ENCODE data around the gene NMNAT3. TPM values are rescaled to one million over a fixed set of nuclear protein-coding genes. Genes with fewer than 3 reads are reported as not detected.

The NMNAT3 gene
- total RNA-seq, 1 donor = 0.86 TPM

GRCh38 chr3:139646512-139646911, 31.3 kb downstream of the NMNAT3 start:
- H3K4me3 ChIP-seq (ENCODE audit: low read depth, low read length) = no peak overlapping the region
- no peak for TF ChIP-seq CTCF (IDR thresholded peaks at IDR 0.05; ENCODE audit: insufficient read depth, low read depth, low read length)
- DNase-seq (ENCODE audit: low read depth) = no peak

DNA sequence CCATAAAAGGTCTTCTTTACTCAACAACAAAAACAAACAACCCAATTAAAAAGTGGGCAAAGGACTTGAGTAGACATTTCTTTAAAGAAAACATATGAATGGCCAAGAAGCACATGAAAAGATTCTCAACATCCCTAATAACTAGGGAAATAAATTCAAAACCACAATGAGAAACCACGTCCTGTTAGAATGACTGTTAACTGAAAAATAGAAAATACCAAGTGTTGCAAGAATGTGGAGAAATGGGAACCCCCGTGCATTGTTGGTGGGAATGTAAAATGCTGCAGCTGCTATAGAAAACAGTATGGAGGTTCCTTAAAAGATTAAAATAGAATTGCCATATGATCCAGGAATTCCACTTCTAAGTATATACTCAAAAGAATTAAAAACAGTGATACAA, 34.8 kb downstream of the NMNAT3 start:
- DNase-seq (ENCODE audit: low read depth) = no peak
- no peak for TF ChIP-seq CTCF (IDR thresholded peaks at IDR 0.05; ENCODE audit: insufficient read depth, low read depth, low read length)
- H3K4me3 ChIP-seq (ENCODE audit: low read depth, low read length) = no peak overlapping the region

DNA sequence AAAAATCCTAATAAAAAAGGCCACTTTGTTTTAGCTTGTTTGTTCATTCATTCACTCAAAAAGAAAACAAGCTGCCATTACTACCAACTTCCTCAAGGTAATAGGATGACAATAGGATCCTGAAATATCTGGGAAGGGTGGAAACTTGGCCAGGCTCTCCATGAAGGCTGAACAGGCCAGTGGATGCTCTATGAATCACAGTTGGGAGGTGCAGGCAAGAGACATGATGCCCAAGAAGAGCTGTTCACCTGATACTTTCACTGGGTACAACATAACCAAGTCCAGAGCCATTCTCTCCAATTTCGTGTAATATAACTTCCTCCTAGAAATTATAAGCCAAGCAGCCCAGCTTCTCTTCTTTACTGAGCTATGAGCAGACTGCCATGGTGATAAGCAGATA, 37.3 kb downstream of the NMNAT3 start:
- TF ChIP-seq CTCF (IDR thresholded peaks at IDR 0.05; ENCODE audit: insufficient read depth, low read depth, low read length) = no peak
- no peak for DNase-seq (ENCODE audit: low read depth)
- H3K4me3 ChIP-seq (ENCODE audit: low read depth, low read length) = no peak overlapping the region

- H3K4me3 ChIP-seq (ENCODE audit: low read depth, low read length) = no peak overlapping the region
- DNase-seq (ENCODE audit: low read depth) = no peak
- no peak for TF ChIP-seq CTCF (IDR thresholded peaks at IDR 0.05; ENCODE audit: insufficient read depth, low read depth, low read length)
These were observed 38.1 kb downstream of the NMNAT3 start for GRCh38 chr3:139639662-139640061.

- DNase-seq (ENCODE audit: low read depth) = no peak
- no peak overlapping the region for H3K4me3 ChIP-seq (ENCODE audit: low read depth, low read length)
These were observed 39.3 kb downstream of the NMNAT3 start for GRCh38 chr3:139638518-139638917.

GRCh38 chr3:139636511-139636910, 41.3 kb downstream of the NMNAT3 start:
- TF ChIP-seq CTCF (IDR thresholded peaks at IDR 0.05; ENCODE audit: insufficient read depth, low read depth, low read length) = no peak

More at GRCh38 chr3:139638518-139638917, 39.3 kb downstream of the NMNAT3 start:
- no peak for TF ChIP-seq CTCF (IDR thresholded peaks at IDR 0.05; ENCODE audit: insufficient read depth, low read depth, low read length)

GRCh38 chr3:139634111-139634635, 43.6 kb downstream of the NMNAT3 start:
- peak; percentile 58 for DNase-seq (ENCODE audit: low read depth)
- no peak for TF ChIP-seq CTCF (IDR thresholded peaks at IDR 0.05; ENCODE audit: insufficient read depth, low read depth, low read length)
- no peak overlapping the region for H3K4me3 ChIP-seq (ENCODE audit: low read depth, low read length)

More at GRCh38 chr3:139636511-139636910, 41.3 kb downstream of the NMNAT3 start:
- H3K4me3 ChIP-seq (ENCODE audit: low read depth, low read length) = no peak overlapping the region
- DNase-seq (ENCODE audit: low read depth) = no peak

Data from fibroblast of villous mesenchyme (primary cell).